Kidney capillary endothelial cell (primary cell): Measurements from ENCODE around the gene RTN4RL1.

Experiments
- DNase-seq: peaks from one replicate; pipeline ENCODE4 v3.0.0-alpha.2; 2018; ENCODE audit warnings: low spot score

RTN4RL1 gene

DNA sequence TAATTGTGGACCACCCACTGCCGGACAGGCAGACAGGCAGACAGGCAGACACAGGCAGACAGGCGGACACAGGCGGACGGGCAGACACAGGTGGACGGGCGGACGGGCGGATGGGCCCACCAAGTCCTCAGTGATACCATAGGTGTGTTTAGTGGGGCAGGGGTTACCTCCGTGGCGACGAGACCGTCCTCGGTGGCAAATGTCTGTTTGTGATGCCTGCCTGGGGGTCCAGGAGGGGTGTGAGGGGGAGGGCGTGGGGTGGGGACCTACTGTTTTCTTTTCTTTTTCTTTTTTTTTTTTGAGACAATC is 76.7 kb downstream of the RTN4RL1 start:
- DNase-seq = no peak

DNA sequence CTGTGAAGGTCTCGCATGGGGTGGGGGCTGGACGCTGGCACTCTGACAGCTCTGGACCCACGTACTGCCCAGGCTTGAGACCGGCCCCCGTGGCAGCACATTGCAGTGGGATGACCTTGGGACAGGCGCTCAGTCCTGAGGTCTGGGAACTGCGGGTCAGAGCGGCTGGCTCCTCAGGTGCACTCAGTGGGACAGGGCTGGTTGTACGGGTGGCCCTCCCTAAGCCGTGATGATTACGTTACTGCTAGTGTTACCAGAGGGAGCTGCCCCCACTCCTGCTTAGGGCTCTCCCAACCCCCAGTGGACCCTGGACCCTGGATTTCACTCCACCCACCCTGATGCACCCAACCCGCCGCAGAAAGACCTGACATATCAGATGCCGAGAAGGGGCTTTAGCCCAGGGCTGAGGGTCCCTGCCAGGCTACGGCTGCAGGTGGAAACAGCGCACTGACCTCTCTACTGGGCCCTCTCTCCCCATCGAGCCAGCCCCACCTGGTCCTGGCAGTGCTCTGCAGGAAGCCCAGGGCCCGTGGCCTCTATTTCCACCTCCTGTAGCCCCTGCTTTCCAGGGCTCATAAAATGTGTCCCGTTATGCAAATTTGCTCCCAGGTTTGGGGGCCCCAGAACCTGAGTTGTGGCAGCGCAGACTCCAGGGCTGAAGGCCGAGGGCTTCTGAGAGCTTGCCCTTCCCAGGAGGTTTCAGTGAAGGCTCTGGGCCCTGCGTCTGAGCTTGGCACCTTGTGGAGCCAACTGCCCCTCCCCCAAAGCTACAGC is 77.2 kb downstream of the RTN4RL1 start:
- no peak for DNase-seq

DNA sequence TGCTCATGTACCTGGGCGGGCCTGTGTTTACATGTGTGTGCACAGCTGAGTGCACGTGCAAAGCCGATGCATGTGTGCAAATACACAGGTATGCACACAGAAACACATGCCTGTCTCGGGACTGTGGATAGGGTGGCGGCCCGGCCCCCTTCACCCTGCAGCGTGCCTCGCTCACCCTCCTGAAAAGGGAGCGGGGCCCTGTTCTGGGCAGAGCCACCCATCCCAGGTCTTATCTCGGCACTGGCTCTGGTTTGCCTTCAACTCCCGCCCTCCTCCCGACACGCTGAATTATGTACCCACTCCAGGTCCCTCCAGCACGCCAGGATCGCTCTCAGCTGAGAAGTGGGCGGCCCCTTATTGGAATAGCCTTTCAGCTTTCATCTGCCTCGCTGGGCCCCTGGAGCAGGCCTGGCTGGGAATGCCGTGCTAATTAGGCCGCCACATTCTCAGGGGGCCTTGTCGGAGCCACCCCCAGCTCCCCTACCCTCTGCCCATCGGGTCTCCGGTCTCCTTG is 77.8 kb downstream of the RTN4RL1 start:
- no peak for DNase-seq

- DNase-seq = no peak
Measured at GRCh38 chr17:1946021-1946932, 78.9 kb downstream of the RTN4RL1 start.

DNA sequence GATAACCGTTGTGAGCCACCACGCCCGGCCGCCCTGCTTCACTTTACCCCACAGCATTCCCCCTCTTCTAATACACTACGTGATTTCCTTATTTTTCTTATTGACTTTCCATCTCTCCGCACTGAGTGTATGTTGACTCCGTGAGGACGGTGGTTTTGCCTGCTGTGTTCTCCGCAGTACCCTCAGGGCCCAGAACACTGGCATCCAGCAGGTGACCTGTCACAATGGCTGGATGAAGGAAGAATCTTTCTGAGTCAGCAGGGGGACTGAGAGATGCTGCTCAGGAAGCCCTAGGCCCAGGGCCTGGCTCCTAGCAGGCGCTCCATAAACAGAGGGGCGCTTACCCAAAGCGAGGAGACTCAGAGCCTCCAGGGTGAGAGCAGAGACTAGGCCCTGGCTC is 79.5 kb downstream of the RTN4RL1 start:
- DNase-seq = no peak

- DNase-seq = no peak
Measured at GRCh38 chr17:1943436-1943831, 81.7 kb downstream of the RTN4RL1 start.

GRCh38 chr17:1942666-1943435 is 82.3 kb downstream of the RTN4RL1 start:
- no peak for DNase-seq

DNA sequence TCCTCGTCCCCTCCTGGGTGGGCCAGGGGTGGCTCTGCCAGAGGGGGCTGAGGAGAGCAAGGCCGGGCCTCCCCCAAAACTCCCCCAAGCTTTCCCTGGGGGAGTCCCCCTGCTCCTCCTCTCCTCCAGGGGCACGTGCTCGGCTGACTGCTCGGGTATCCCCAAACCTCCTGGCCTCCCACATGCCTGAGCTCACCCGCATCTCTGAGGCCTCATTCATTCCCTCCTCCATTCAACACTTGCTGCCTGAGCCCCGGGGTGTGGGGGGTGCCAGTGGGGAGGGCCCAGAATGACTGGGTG is 83.1 kb downstream of the RTN4RL1 start:
- DNase-seq = no peak

DNA sequence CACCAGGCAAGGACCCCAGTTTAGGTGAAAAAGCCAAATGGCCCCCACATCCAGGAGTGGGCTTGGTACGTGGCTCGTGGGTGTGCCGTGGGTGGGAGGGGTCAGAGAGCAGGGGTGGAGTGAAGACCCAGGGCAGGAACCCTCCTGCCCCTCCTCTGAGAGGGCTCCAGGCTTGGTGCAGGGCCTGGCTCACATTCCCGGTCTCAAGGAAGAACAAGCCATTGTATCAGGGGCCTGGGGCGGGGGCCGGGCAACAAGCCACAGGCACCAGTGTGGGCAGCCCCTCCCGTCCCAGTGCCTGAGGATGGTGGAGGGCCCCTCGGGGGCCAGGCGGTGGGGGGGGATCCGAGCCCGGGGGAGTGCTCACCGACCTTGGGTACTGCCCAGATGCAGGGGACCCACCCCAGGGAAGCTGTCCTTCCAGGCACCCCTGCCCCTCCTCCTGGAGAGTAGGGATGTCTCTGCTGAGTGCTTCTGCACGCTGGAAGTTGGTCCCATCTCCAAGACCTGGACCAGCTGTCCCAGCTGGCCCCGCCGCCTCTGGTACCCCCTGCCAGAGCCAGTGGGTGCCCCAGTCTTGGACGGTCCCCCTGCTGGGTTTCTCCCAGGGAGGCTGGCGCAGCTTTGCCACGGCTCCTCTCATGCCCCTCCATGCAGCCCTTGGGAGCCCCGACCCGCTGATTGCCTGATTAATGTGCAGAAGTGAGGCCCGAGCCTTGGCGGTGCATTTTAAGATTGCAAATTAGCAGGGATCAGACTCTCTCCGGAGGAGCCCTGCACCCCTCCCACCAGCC is 83.7 kb downstream of the RTN4RL1 start:
- no peak for DNase-seq

DNA sequence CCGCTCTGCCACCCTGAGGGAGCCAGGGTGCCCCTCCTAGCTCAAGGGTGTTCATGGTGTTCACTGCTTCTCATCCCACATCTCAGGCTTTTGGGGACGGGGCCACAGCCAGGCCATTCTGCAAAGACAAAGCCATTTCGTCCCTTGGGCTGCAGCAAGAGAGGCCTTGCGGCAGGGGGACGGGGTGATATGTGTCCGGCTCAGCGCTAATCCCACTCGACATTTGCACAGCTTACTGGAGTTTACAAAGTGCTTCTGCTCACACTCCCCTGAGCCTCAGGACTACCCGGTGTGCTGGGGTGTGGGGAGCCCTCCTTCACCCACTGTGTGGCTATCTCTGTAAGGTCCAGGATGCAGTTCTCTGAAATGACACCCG is 84.3 kb downstream of the RTN4RL1 start:
- DNase-seq = no peak

GRCh38 chr17:1939981-1940809 is 84.9 kb downstream of the RTN4RL1 start:
- DNase-seq = no peak

GRCh38 chr17:1937461-1937860 is 87.7 kb downstream of the RTN4RL1 start:
- no peak for DNase-seq

GRCh38 chr17:1936766-1937165 is 88.4 kb downstream of the RTN4RL1 start:
- DNase-seq = no peak

DNA sequence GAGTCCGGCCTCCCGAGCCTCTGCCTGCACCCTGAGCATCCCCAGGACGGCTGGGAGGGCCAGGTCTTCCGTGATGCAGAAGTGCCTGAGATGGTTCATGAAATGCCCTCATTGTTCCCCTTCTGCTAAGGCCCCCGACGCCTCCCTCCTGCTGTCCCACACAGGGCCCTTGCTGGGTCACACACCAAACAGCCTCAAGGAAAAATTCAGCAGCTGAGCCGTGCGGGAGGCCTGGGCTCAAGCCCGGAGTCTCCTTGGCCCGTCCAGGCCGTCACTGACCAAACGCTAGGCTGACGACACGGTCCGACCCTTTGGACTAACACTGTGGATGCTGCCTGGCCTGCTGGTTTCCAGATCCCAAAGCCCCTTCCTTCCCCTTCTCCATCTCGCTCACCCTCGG is 90.2 kb downstream of the RTN4RL1 start:
- DNase-seq = no peak

GRCh38 chr17:1933875-1934715 is 91.0 kb downstream of the RTN4RL1 start:
- no peak for DNase-seq

DNA sequence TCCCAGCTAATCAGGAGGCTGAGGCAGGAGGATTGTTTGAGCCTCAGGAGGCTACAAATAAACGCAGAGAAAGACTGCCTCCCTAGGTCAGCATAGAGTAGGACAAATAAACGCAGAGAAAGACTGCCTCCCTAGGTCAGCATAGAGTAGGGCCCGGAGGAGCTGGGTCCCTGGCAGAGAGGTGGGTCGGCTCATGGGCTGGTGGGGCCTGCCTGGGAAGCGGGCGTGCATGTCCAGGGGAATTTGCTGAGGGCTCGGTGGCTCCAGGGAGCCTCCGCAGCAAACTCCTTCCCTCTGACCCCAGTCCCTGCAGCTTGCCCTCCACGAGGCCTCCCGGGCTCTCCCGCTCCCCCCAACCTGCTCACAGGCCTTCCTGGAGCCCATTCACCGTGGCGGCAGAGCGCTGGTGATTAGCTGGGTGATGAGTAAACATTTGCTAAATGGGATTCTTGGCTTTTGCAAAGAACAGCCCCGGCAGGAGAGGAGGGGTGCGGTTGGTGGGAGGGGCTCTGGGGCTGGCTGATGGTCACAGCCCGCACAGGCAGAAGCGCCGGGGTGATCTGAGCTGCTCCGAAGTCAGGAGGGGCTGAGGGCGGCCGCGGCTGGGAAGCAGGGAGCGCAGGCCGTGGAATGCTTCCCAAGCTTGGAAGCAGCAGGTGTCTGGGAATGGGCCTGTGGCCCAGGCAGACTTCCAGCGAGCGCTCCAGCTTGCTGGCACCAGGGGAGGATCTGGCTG is 93.1 kb downstream of the RTN4RL1 start:
- DNase-seq = no peak

DNA sequence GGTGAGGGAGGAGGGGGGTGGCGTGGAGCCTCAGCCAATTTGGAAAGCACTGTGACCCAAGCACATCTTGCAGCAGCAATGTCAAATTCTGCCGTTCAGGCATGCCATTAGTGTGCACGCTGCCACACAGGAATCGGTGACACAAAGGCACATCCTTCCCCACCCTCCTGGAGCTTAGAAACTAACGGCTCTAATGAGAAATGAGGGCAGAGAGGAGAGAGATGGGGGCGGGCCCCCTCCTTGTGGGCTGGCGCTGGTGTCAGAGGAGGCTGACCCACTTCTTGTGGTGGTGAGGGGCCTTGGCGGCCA is 94.8 kb downstream of the RTN4RL1 start:
- DNase-seq = no peak

GRCh38 chr17:1928976-1929375 is 96.2 kb downstream of the RTN4RL1 start:
- DNase-seq = no peak

DNA sequence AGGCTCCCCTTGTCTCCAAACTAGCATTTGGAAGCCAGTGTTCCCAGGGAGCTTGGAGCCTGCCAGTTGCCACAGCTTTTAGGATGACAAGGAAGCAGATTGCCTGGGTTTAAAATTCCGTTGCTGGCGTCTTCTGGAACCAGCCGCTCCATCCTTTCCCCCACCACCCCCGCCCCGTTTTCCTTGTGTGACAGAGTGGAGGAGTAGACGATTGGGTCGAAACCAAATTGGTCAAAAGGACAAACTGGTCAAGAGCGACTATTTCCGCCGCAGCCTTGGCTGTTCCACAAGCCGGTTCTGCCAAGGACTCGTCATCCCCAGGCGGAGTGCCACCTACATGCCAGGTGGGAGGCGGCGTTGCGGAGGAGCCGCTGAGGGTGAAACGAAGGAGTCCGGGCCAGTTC is 104.2 kb downstream of the RTN4RL1 start:
- no peak for DNase-seq

GRCh38 chr17:1919201-1919600 is 105.9 kb downstream of the RTN4RL1 start:
- DNase-seq = no peak
